Mesenchymal stem cell (in vitro differentiated cells and primary cell): ENCODE data around the gene INPP5A.

Experiments used
- DNase-seq: peaks from one replicate; pipeline ENCODE4 v3.0.0-alpha.2; 2013
- H2AFZ ChIP-seq: one replicate; pipeline ENCODE4 v1.6.1; 2013; ENCODE audit warnings: low read depth, mild to moderate bottlenecking, control low read depth, inconsistent platforms, low read length, moderate library complexity
- H2AK5ac ChIP-seq: 2 replicates; pipeline ENCODE4 v1.6.1; 2013; ENCODE audit warnings: low read length, moderate library complexity, mild to moderate bottlenecking, inconsistent platforms; ENCODE audit not compliant: severe bottlenecking
- H2BK120ac ChIP-seq: one replicate; pipeline ENCODE4 v1.6.1; 2013; ENCODE audit warnings: low read depth, mild to moderate bottlenecking, inconsistent platforms, low read length, moderate library complexity
- H2BK12ac ChIP-seq, 2 experiments: one replicate each; pipeline ENCODE4 v1.6.1; 2013; ENCODE audit warnings: inconsistent platforms in 2 of 2, low read length in 2 of 2, mild to moderate bottlenecking in 2 of 2, moderate library complexity in 2 of 2, control low read depth in 1 of 2
- H2BK15ac ChIP-seq: one replicate; pipeline ENCODE4 v1.6.1; 2013; ENCODE audit warnings: mild to moderate bottlenecking, low read depth, inconsistent platforms; ENCODE audit not compliant: poor library complexity, severe bottlenecking
- H2BK5ac ChIP-seq: 2 replicates; pipeline ENCODE4 v1.6.1; 2013; ENCODE audit warnings: low read depth, mild to moderate bottlenecking, low read length, control low read depth, inconsistent platforms; ENCODE audit not compliant: poor library complexity, severe bottlenecking
- H3K14ac ChIP-seq, 2 experiments: one replicate each; pipeline ENCODE4 v1.6.1; 2013; ENCODE audit warnings: inconsistent platforms in 2 of 2, low read length in 2 of 2, control low read depth in 1 of 2, mild to moderate bottlenecking in 1 of 2, moderate library complexity in 1 of 2
- H3K18ac ChIP-seq, 2 experiments: one replicate each; pipeline ENCODE4 v1.6.1; 2013; ENCODE audit warnings: inconsistent platforms in 2 of 2, low read length in 2 of 2, control low read depth in 1 of 2, low read depth in 1 of 2, mild to moderate bottlenecking in 1 of 2
- H3K23ac ChIP-seq, 2 experiments: one replicate each; pipeline ENCODE4 v1.6.1; 2013; ENCODE audit warnings: inconsistent platforms in 2 of 2, low read length in 2 of 2, mild to moderate bottlenecking in 2 of 2, moderate library complexity in 2 of 2, control low read depth in 1 of 2
- H3K27ac ChIP-seq: 2 replicates; pipeline ENCODE4 v1.5.1; 2013; ENCODE audit warnings: mild to moderate bottlenecking, moderate library complexity, low read length, control low read depth, inconsistent platforms; ENCODE audit not compliant: poor library complexity, severe bottlenecking
- H3K27me3 ChIP-seq, 2 experiments: 2 replicates each; pipeline versions ENCODE4 v1.6.1 to v1.7.0; 2013; ENCODE audit warnings: low read length in 2 of 2, mild to moderate bottlenecking in 2 of 2, moderate library complexity in 2 of 2, control low read depth in 1 of 2, inconsistent platforms in 1 of 2; ENCODE audit not compliant: control insufficient read depth in 1 of 2, insufficient read depth in 1 of 2
- H3K36me3 ChIP-seq, 2 experiments: 2 replicates each; pipeline versions ENCODE4 v1.6.1 to v1.7.0; 2013; ENCODE audit warnings: low read length in 2 of 2, control low read depth in 1 of 2, inconsistent platforms in 1 of 2, low read depth in 1 of 2, mild to moderate bottlenecking in 1 of 2; ENCODE audit not compliant: insufficient read depth in 2 of 2, control insufficient read depth in 1 of 2
- H3K4ac ChIP-seq, 2 experiments: one replicate each; pipeline ENCODE4 v1.6.1; 2013; ENCODE audit warnings: inconsistent platforms in 2 of 2, low read length in 2 of 2, mild to moderate bottlenecking in 2 of 2, moderate library complexity in 2 of 2, control low read depth in 1 of 2, low read depth in 1 of 2
- H3K4me1 ChIP-seq: 2 replicates; pipeline ENCODE4 v1.6.1; 2013; ENCODE audit warnings: low read depth, low read length, control low read depth; ENCODE audit not compliant: control insufficient read depth, insufficient read depth
- H3K4me2 ChIP-seq: 2 replicates; pipeline ENCODE4 v1.6.1; 2013; ENCODE audit warnings: low read length, mild to moderate bottlenecking, inconsistent platforms; ENCODE audit not compliant: poor library complexity, severe bottlenecking
- H3K4me3 ChIP-seq, 2 experiments: 2 replicates each; pipeline versions ENCODE4 v1.5.1 to v1.7.0; 2013; ENCODE audit warnings: low read length in 2 of 2, mild to moderate bottlenecking in 2 of 2, control low read depth in 1 of 2, low read depth in 1 of 2; ENCODE audit not compliant: insufficient read depth in 1 of 2
- H3K79me1 ChIP-seq: replicated peaks from 2 replicates; pipeline ENCODE4 v1.6.1; 2013; ENCODE audit warnings: mild to moderate bottlenecking, control low read depth, low read length, inconsistent platforms; ENCODE audit not compliant: poor library complexity, severe bottlenecking
- H3K9ac ChIP-seq: 2 replicates; pipeline ENCODE4 v1.7.0; 2013; ENCODE audit warnings: mild to moderate bottlenecking, low read length, moderate library complexity
- H3K9me3 ChIP-seq: 2 replicates; pipeline ENCODE4 v1.7.0; 2013; ENCODE audit warnings: mild to moderate bottlenecking, low read length; ENCODE audit not compliant: control insufficient read depth
- H4K8ac ChIP-seq: one replicate; pipeline ENCODE4 v1.6.1; 2013; ENCODE audit warnings: inconsistent platforms, mild to moderate bottlenecking, low read length, moderate library complexity
- H4K91ac ChIP-seq: one replicate; pipeline ENCODE4 v1.6.1; 2013; ENCODE audit warnings: mild to moderate bottlenecking, low read length, inconsistent platforms
- whole genome bisulfite sequencing: methylation state at CpG from one replicate; pipeline ENCODE4 v1.1.7; 2013; ENCODE audit warnings: mixed read lengths; 5-methylcytosine and 5-hydroxymethylcytosine counted together

Gene INPP5A

GRCh38 chr10:132786476-132786883 is 248.9 kb downstream of the INPP5A start:
- no peak overlapping the region for H3K14ac ChIP-seq
- H3K36me3 ChIP-seq, result peaks cover 11 to 19% of the 10 kb centered on the region in 2 experiments
- no peaks in the 10 kb centered on the region for H3K9me3 ChIP-seq
- H2AFZ ChIP-seq, result no peak overlapping the region
- H3K4ac ChIP-seq, result no peak overlapping the region
- no peak overlapping the region for H3K18ac ChIP-seq
- H2BK120ac ChIP-seq, result no peak overlapping the region
- no peak overlapping the region for H3K27ac ChIP-seq
- H4K91ac ChIP-seq, result no peak overlapping the region
- no peak overlapping the region for H3K4me2 ChIP-seq
- H3K23ac ChIP-seq, result peak overlapping the region in 1 of 2 experiments; percentile 60
- H2BK12ac ChIP-seq, result no peak overlapping the region
- no peak overlapping the region for H2BK5ac ChIP-seq
- H3K4me1 ChIP-seq, result peaks cover 38% of the 10 kb centered on the region
- H3K4me3 ChIP-seq, result peak overlapping the region in 1 of 2 experiments; percentile 30
- peaks cover 56 to 74% of the 10 kb centered on the region in 2 experiments for H3K27me3 ChIP-seq
- H3K9ac ChIP-seq, result no peak overlapping the region
- H4K8ac ChIP-seq, result no peak overlapping the region
- no peaks in the 10 kb centered on the region for H3K79me1 ChIP-seq
- peak overlapping the region; percentile 46 for H2BK15ac ChIP-seq
- H2AK5ac ChIP-seq, result no peak overlapping the region
- DNase-seq, result no peak
- WGBS, result 10% methylated on average over 29 of the region's 58 CpGs

GRCh38 chr10:132786884-132787494 is 249.4 kb downstream of the INPP5A start:
- 6% methylated on average over 63 of the region's 80 CpGs for WGBS
- H3K14ac ChIP-seq, result no peak overlapping the region
- peaks cover 38% of the 10 kb centered on the region for H3K4me1 ChIP-seq
- no peak overlapping the region for H3K18ac ChIP-seq
- H2BK5ac ChIP-seq, result no peak overlapping the region
- H4K91ac ChIP-seq, result no peak overlapping the region
- H3K4me2 ChIP-seq, result peak overlapping the region; percentile 14
- H3K9me3 ChIP-seq, result no peaks in the 10 kb centered on the region
- H2AK5ac ChIP-seq, result no peak overlapping the region
- no peak overlapping the region for H2BK15ac ChIP-seq
- H4K8ac ChIP-seq, result no peak overlapping the region
- H2BK120ac ChIP-seq, result no peak overlapping the region
- no peak overlapping the region for H3K27ac ChIP-seq
- no peak overlapping the region for H2BK12ac ChIP-seq
- H3K23ac ChIP-seq, result no peak overlapping the region
- H3K9ac ChIP-seq, result no peak overlapping the region
- H3K36me3 ChIP-seq, result peaks cover 6 to 14% of the 10 kb centered on the region in 2 experiments
- H3K4ac ChIP-seq, result no peak overlapping the region
- H3K79me1 ChIP-seq, result no peaks in the 10 kb centered on the region
- H3K4me3 ChIP-seq, result no peak overlapping the region
- H2AFZ ChIP-seq, result no peak overlapping the region
- peaks cover 59 to 77% of the 10 kb centered on the region in 2 experiments for H3K27me3 ChIP-seq
- no peak for DNase-seq

- Histone ChIP-seq H4K91ac (no peak overlapping the region), H3K9ac (no peak overlapping the region), H3K36me3 (peaks cover 2 to 8% of the 10 kb centered on the region in 2 experiments), H2BK5ac (no peak overlapping the region), H2BK12ac (no peak overlapping the region), H3K18ac (no peak overlapping the region), H3K4ac (no peak overlapping the region), H3K4me3 (no peak overlapping the region), H3K27ac (no peak overlapping the region), H3K79me1 (no peaks in the 10 kb centered on the region), H3K9me3 (no peaks in the 10 kb centered on the region), H2AFZ (no peak overlapping the region), H3K14ac (no peak overlapping the region), H3K23ac (no peak overlapping the region), H4K8ac (no peak overlapping the region), H3K27me3 (peaks cover 60 to 77% of the 10 kb centered on the region in 2 experiments), H2BK15ac (no peak overlapping the region), H2AK5ac (no peak overlapping the region), H3K4me2 (peak overlapping the region; percentile 53), H3K4me1 (peaks cover 38% of the 10 kb centered on the region), H2BK120ac (no peak overlapping the region)
- 0% methylated on average over 33 of the region's 80 CpGs for WGBS
- DNase-seq, result no peak
Observed at GRCh38 chr10:132787495-132788179, 250.1 kb downstream of the INPP5A start.

GRCh38 chr10:132788180-132788830 is 250.7 kb downstream of the INPP5A start:
- Histone ChIP-seq H3K18ac (no peak overlapping the region), H3K14ac (no peak overlapping the region), H3K4ac (no peak overlapping the region), H2BK120ac (no peak overlapping the region), H3K4me2 (peak overlapping the region; percentile 50), H3K79me1 (no peaks in the 10 kb centered on the region), H2AK5ac (no peak overlapping the region), H4K8ac (no peak overlapping the region), H3K9me3 (no peaks in the 10 kb centered on the region), H3K9ac (no peak overlapping the region), H3K4me1 (peaks cover 38% of the 10 kb centered on the region), H3K23ac (no peak overlapping the region), H3K36me3 (peaks cover 0 to 7% of the 10 kb centered on the region in 2 experiments), H2BK5ac (no peak overlapping the region), H2AFZ (no peak overlapping the region), H3K27me3 (peaks cover 63 to 80% of the 10 kb centered on the region in 2 experiments), H4K91ac (no peak overlapping the region), H2BK12ac (no peak overlapping the region), H3K4me3 (no peak overlapping the region), H2BK15ac (no peak overlapping the region), H3K27ac (no peak overlapping the region)
- DNase-seq, result peak; percentile 27
- 3% methylated on average over 76 of the region's 79 CpGs for WGBS
